PFSK-1 (cell line): ENCODE measurements around the gene PRCD.

ENCODE experiments used
- FOXP2 ChIP-seq: optimal IDR thresholded peaks from 2 replicates; pipeline ENCODE3; 2011; ENCODE audit warnings: borderline replicate concordance, control low read depth, inconsistent platforms; ENCODE audit not compliant: insufficient read depth; ENCODE audit errors: extremely low read length, extremely low read depth
- POLR2AphosphoS5 ChIP-seq: IDR thresholded peaks from 2 replicates; pipeline ENCODE4 v1.6.1; 2012; ENCODE audit warnings: low read depth, mild to moderate bottlenecking, control low read depth, low read length, moderate library complexity
- REST ChIP-seq, 2 experiments: IDR thresholded peaks; 2 replicates each; pipeline versions ENCODE4 v1.6.1 to v1.8.0; 2011 to 2012; ENCODE audit warnings: low read depth in 2 of 2, low read length in 2 of 2, control low read depth in 1 of 2, inconsistent platforms in 1 of 2, mild to moderate bottlenecking in 1 of 2, moderate library complexity in 1 of 2; ENCODE audit not compliant: insufficient read depth in 1 of 2
- SIN3A ChIP-seq: IDR thresholded peaks from 2 replicates; pipeline ENCODE4 v1.6.1; 2012; ENCODE audit warnings: mild to moderate bottlenecking, low read length, moderate library complexity, borderline replicate concordance; ENCODE audit not compliant: insufficient read depth
- TAF1 ChIP-seq: IDR thresholded peaks from 2 replicates; pipeline ENCODE4 v1.6.1; 2012; ENCODE audit warnings: low read length, control low read depth, borderline replicate concordance; ENCODE audit not compliant: insufficient read depth

DNA sequence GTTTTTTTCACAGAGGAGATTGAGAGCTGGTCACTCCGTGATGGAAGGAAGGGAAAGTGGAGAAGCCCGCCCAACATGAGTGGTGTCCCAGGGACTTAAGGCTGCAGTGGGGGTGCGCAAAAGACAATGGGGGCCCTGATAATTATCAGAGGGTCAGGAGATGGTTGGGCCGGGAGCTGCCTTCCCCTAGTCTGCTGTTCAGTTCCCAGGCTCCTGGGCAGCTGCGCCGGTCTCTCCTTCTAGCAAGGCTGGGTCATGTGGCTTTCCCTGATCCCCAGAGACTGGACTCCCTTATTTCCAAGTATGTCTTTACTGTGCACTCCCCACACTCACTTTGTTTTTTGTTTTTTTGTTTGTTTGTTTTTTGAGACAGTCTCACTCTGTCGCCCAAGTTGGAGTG is 18.6 kb upstream of the PRCD start:
- TF ChIP-seq TAF1 (no peak), POLR2AphosphoS5 (no peak), REST (IDR thresholded peaks at IDR 0.05; ENCODE audit: insufficient read depth in 1 of 2, low read depth in 2 of 2, low read length in 2 of 2) (no peak), SIN3A (no peak), FOXP2 (no peak)
